Fibroblast of skin of right quadriceps (primary cell): ENCODE data around the gene CD80.
"Not testable (repeated sequence)": the region's sequence is repeated elsewhere in the genome, so short reads cannot be mapped to it uniquely, and the experiment has no call there.

Source experiments
- DNase-seq: peaks from one replicate; pipeline ENCODE4 v3.0.0-alpha.2; 2013

CD80 gene

GRCh38 chr3:119580067-119580760 is 20.8 kb upstream of the CD80 start:
- peak; percentile 23 for DNase-seq

GRCh38 chr3:119579366-119580066 is 20.1 kb upstream of the CD80 start, which contains the start of gene ADPRH:
ADPRH (plus strand) TSS chr3:119579492; CDS start chr3:119582170, 2,678 bp downstream.
- peak; percentile 65 for DNase-seq

GRCh38 chr3:119575507-119575906 is 16.1 kb upstream of the CD80 start:
- no peak for DNase-seq

GRCh38 chr3:119571688-119572087 is 12.3 kb upstream of the CD80 start:
- DNase-seq, result no peak

GRCh38 chr3:119571230-119571629 is 11.8 kb upstream of the CD80 start:
- DNase-seq, result no peak

GRCh38 chr3:119570229-119570628 is 10.8 kb upstream of the CD80 start:
- DNase-seq, result no peak

- DNase-seq, result no peak
Measured at GRCh38 chr3:119569156-119569555, 9.7 kb upstream of the CD80 start.

- not testable (repeated sequence) for DNase-seq
Measured at GRCh38 chr3:119563334-119563733, 3.9 kb upstream of the CD80 start.

GRCh38 chr3:119562307-119562961 is 3.0 kb upstream of the CD80 start:
- no peak for DNase-seq

- no peak for DNase-seq
Measured at GRCh38 chr3:119560160-119560559, 746 bp upstream of the CD80 start.

- DNase-seq, result no peak
Measured at GRCh38 chr3:119558626-119559317, 642 bp downstream of the CD80 start.

GRCh38 chr3:119557877-119558269 is 1.5 kb downstream of the CD80 start:
- no peak for DNase-seq

- DNase-seq, result no peak
Measured at GRCh38 chr3:119557192-119557876, 2.1 kb downstream of the CD80 start.

GRCh38 chr3:119555929-119556328 is 3.5 kb downstream of the CD80 start:
- DNase-seq, result no peak

GRCh38 chr3:119555309-119555735 is 4.1 kb downstream of the CD80 start:
- no peak for DNase-seq

GRCh38 chr3:119553823-119554415 is 5.5 kb downstream of the CD80 start:
- DNase-seq, result no peak

- DNase-seq, result not testable (repeated sequence)
Measured at GRCh38 chr3:119552928-119553327, 6.5 kb downstream of the CD80 start.

GRCh38 chr3:119551598-119551997 is 7.8 kb downstream of the CD80 start:
- no peak for DNase-seq

GRCh38 chr3:119550192-119550910 is 9.1 kb downstream of the CD80 start:
- DNase-seq, result no peak

GRCh38 chr3:119548341-119548740 is 11.1 kb downstream of the CD80 start:
- no peak for DNase-seq

GRCh38 chr3:119547227-119547626 is 12.2 kb downstream of the CD80 start:
- no peak for DNase-seq

- no peak for DNase-seq
Measured at GRCh38 chr3:119543147-119543546, 16.3 kb downstream of the CD80 start.
